ENCODE measurements around the gene MAP3K4.
"Not testable (repeated sequence)": the region's sequence is repeated elsewhere in the genome, so short reads cannot be mapped to it uniquely, and the experiment has no call there.

Gene MAP3K4

GRCh38 chr6:161088676-161089328 is 97.2 kb downstream of the MAP3K4 start:
- DNase-seq (ENCODE audit: low read depth), result no peak

GRCh38 chr6:161091151-161091550 is 99.6 kb downstream of the MAP3K4 start:
- no peak for DNase-seq (ENCODE audit: low read depth)

- no peak for DNase-seq (ENCODE audit: low read depth)
These were observed 100.6 kb downstream of the MAP3K4 start for GRCh38 chr6:161091972-161092701.

- DNase-seq (ENCODE audit: low read depth), result no peak
These were observed 103.4 kb downstream of the MAP3K4 start for GRCh38 chr6:161094955-161095354.

- no peak for DNase-seq (ENCODE audit: low read depth)
These were observed 104.3 kb downstream of the MAP3K4 start for GRCh38 chr6:161095916-161096315.

- DNase-seq (ENCODE audit: low read depth), result no peak
These were observed 108.5 kb downstream of the MAP3K4 start for GRCh38 chr6:161100072-161100471.

GRCh38 chr6:161101517-161101916 is 109.9 kb downstream of the MAP3K4 start:
- DNase-seq (ENCODE audit: low read depth), result no peak

GRCh38 chr6:161103475-161103874 is 111.9 kb downstream of the MAP3K4 start:
- no peak for DNase-seq (ENCODE audit: low read depth)

- no peak for DNase-seq (ENCODE audit: low read depth)
These were observed 113.4 kb downstream of the MAP3K4 start for GRCh38 chr6:161104966-161105365.

- no peak for DNase-seq (ENCODE audit: low read depth)
These were observed 113.8 kb downstream of the MAP3K4 start for GRCh38 chr6:161105408-161105807.

GRCh38 chr6:161107779-161108730 is 116.5 kb downstream of the MAP3K4 start:
- no peak for DNase-seq (ENCODE audit: low read depth)

- DNase-seq (ENCODE audit: low read depth), result no peak
These were observed 117.3 kb downstream of the MAP3K4 start for GRCh38 chr6:161108916-161109315.

GRCh38 chr6:161109366-161109765 is 117.8 kb downstream of the MAP3K4 start:
- no peak for DNase-seq (ENCODE audit: low read depth)

- DNase-seq (ENCODE audit: low read depth), result no peak
These were observed 118.6 kb downstream of the MAP3K4 start for GRCh38 chr6:161110028-161110779.

- no peak for DNase-seq (ENCODE audit: low read depth)
These were observed 119.7 kb downstream of the MAP3K4 start for GRCh38 chr6:161111261-161111660.

- no peak for DNase-seq (ENCODE audit: low read depth)
These were observed 123.9 kb downstream of the MAP3K4 start for GRCh38 chr6:161115468-161115867.

GRCh38 chr6:161116554-161116953 is 125.0 kb downstream of the MAP3K4 start:
- DNase-seq (ENCODE audit: low read depth), result no peak

GRCh38 chr6:161117308-161117707 is 125.7 kb downstream of the MAP3K4 start:
- no peak for DNase-seq (ENCODE audit: low read depth)

GRCh38 chr6:161117942-161118341 is 126.4 kb downstream of the MAP3K4 start:
- no peak for DNase-seq (ENCODE audit: low read depth)

- DNase-seq (ENCODE audit: low read depth), result not testable (repeated sequence)
These were observed 131.8 kb downstream of the MAP3K4 start for GRCh38 chr6:161123319-161123718.

- DNase-seq (ENCODE audit: low read depth), result no peak
These were observed 134.0 kb downstream of the MAP3K4 start for GRCh38 chr6:161125591-161125990.

All from activated T-cell treated with anti-CD3 and anti-CD28 coated beads for 1 hour (primary cell).